A673 (cell line): Measurements from ENCODE around the gene GREB1L. TPM values are rescaled to one million over a fixed set of nuclear protein-coding genes. Genes with fewer than 3 reads are reported as not detected.

ENCODE experiments used
- BruUV-seq: library from RNA; stranded (reverse); fragments of 400-500 nt; replicated peaks from 2 replicates; lab custom pipeline; 2021; lab: Mats Ljungman, UMichigan
- CTCF ChIA-PET: fragments of 300-600 bp; sonication (Branson Sonifier 250); formaldehyde crosslinking; loops from one replicate; lab custom pipeline; 2022; ENCODE audit warnings: antibody characterized with exemption; lab: Charles Lee
- POLR2A ChIA-PET: fragments of 300-600 bp; sonication (Branson Sonifier 250); formaldehyde crosslinking; loops from one replicate; lab custom pipeline; 2022; ENCODE audit warnings: antibody characterized with exemption; ENCODE audit not compliant: low non-redundant PET; lab: Charles Lee
- DNase-seq: peaks from one replicate; pipeline ENCODE4 v3.0.0-alpha.2; 2015; ENCODE audit warnings: low spot score
- H3K27ac ChIP-seq: fragments of 200-600 bp; sonication (generic); 2 replicates; pipeline ENCODE4 v1.5.1; 2016; ENCODE audit warnings: mixed run types, low read depth, mild to moderate bottlenecking, mixed read lengths, antibody characterized with exemption, low read length; ENCODE audit not compliant: poor library complexity, severe bottlenecking
- H3K27me3 ChIP-seq: fragments of 200-600 bp; sonication (generic); replicated peaks from 2 replicates; pipeline ENCODE4 v1.6.1; 2017; ENCODE audit warnings: mixed run types, low read depth, mild to moderate bottlenecking, mixed read lengths, antibody characterized with exemption, low read length; ENCODE audit not compliant: insufficient read depth, poor library complexity
- H3K36me3 ChIP-seq: fragments of 200-600 bp; sonication (generic); 2 replicates; pipeline ENCODE4 v1.6.1; 2016; ENCODE audit warnings: mixed run types, mild to moderate bottlenecking, mixed read lengths, antibody characterized with exemption, low read length; ENCODE audit not compliant: insufficient read depth, poor library complexity, severe bottlenecking
- H3K4me1 ChIP-seq: fragments of 200-600 bp; sonication (generic); 2 replicates; pipeline ENCODE4 v1.6.1; 2017; ENCODE audit warnings: mixed run types, mild to moderate bottlenecking, mixed read lengths, antibody characterized with exemption, low read length; ENCODE audit not compliant: insufficient read depth, poor library complexity, severe bottlenecking
- H3K4me3 ChIP-seq: fragments of 200-600 bp; sonication (generic); 2 replicates; pipeline ENCODE4 v1.5.1; 2016; ENCODE audit warnings: low read depth, mixed run types, mild to moderate bottlenecking, mixed read lengths, low read length; ENCODE audit not compliant: poor library complexity, severe bottlenecking
- H3K9me3 ChIP-seq: fragments of 200-600 bp; sonication (generic); 2 replicates; pipeline ENCODE4 v1.6.1; 2016; ENCODE audit warnings: mixed run types, low read depth, mild to moderate bottlenecking, mixed read lengths, antibody characterized with exemption, low read length; ENCODE audit not compliant: poor library complexity, severe bottlenecking
- EZH2 ChIP-seq: fragments of 200-600 bp; sonication (generic); IDR thresholded peaks from 2 replicates; pipeline ENCODE4 v1.6.1; 2017; ENCODE audit warnings: borderline replicate concordance, low read depth, mild to moderate bottlenecking, mixed read lengths, antibody characterized with exemption, low read length; ENCODE audit not compliant: poor library complexity, severe bottlenecking
- intact Hi-C: fragments of 100-400 bp; cut with micrococcal nuclease; formaldehyde crosslinking; loops from one replicate; pipeline ENCODE4 v1.10.0; 2022; ENCODE audit not compliant: unreplicated experiment
- total RNA-seq: library from RNA; stranded (reverse); gene quantifications from 2 replicates; pipeline ENCODE4 v1.2.3, GENCODE V29; 2021
- TF ChIP-seq, protein P1 (sequence below): fragments of 300-800, 200-600 bp; sonication (generic); conservative IDR thresholded peaks from 2 replicates; pipeline ENCODE4 v1.5.1; 2017; ENCODE audit warnings: low read depth, mild to moderate bottlenecking, antibody characterized with exemption, low read length, moderate library complexity, mixed read lengths

Gene GREB1L
- total RNA-seq, 1 experiment from 2014 or later: 0.04 TPM

DNA sequence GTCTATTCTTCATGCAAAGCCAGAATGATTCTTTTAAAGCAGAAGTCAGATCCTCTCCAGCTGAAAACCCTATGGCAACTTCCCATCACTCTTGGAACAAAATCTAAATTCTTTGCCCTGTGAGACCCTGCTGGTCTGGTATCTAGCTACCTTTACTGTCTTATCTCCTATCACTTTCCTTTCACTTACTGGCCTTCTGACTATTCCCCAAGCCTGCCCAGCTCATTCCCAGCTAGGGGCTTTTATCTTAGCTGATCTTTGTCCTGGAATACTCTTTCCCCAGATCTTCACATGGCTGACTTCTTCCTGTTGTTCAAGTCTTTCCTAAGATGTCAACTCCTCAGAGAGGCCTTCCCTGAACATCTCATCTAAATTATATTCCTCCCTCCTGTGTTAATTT, 63.6 kb downstream of the GREB1L start:
- TF ChIP-seq, protein P1, sequence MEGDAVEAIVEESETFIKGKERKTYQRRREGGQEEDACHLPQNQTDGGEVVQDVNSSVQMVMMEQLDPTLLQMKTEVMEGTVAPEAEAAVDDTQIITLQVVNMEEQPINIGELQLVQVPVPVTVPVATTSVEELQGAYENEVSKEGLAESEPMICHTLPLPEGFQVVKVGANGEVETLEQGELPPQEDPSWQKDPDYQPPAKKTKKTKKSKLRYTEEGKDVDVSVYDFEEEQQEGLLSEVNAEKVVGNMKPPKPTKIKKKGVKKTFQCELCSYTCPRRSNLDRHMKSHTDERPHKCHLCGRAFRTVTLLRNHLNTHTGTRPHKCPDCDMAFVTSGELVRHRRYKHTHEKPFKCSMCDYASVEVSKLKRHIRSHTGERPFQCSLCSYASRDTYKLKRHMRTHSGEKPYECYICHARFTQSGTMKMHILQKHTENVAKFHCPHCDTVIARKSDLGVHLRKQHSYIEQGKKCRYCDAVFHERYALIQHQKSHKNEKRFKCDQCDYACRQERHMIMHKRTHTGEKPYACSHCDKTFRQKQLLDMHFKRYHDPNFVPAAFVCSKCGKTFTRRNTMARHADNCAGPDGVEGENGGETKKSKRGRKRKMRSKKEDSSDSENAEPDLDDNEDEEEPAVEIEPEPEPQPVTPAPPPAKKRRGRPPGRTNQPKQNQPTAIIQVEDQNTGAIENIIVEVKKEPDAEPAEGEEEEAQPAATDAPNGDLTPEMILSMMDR: no peak
- TF ChIP-seq EZH2: no peak
- Histone ChIP-seq H3K27me3 (peaks cover 21% of the 10 kb centered on the region), H3K4me3 (no peak overlapping the region), H3K4me1 (no peaks in the 10 kb centered on the region), H3K9me3 (no peaks in the 10 kb centered on the region), H3K27ac (no peak overlapping the region), H3K36me3 (no peaks in the 10 kb centered on the region)
- ChIA-PET CTCF (no interaction called here), POLR2A (no interaction called here)
- no TSS peak for BruUV-seq
- intact Hi-C loops: no loop called here
- DNase-seq: no peak

DNA sequence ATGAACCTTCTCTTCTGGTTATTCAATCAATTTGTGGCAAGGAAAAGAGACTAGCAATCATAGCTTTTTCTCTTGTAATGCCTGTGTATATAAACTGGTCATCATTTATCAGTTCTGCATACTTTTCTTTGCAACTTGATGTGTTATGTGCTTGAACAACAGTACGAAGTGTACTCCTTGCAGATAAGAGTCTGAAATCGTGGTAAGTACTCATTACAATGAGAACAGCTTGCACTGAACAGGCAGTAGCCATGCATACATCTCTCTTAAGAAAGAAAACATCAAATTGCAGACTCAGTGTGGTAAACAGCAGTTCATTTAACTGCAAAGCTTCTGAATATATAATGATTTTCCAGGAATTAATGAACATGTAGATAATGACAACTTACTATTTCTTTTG, 64.3 kb downstream of the GREB1L start:
- BruUV-seq: no TSS peak
- H3K27me3 ChIP-seq: peaks cover 14% of the 10 kb centered on the region
- DNase-seq: no peak
- H3K4me1 ChIP-seq: no peaks in the 10 kb centered on the region
- intact Hi-C loops: no loop called here
- H3K4me3 ChIP-seq: no peak overlapping the region
- no peaks in the 10 kb centered on the region for H3K36me3 ChIP-seq
- ChIA-PET POLR2A (no interaction called here), CTCF (no interaction called here)
- TF ChIP-seq, protein P1: no peak
- TF ChIP-seq EZH2: no peak
- no peaks in the 10 kb centered on the region for H3K9me3 ChIP-seq
- no peak overlapping the region for H3K27ac ChIP-seq

DNA sequence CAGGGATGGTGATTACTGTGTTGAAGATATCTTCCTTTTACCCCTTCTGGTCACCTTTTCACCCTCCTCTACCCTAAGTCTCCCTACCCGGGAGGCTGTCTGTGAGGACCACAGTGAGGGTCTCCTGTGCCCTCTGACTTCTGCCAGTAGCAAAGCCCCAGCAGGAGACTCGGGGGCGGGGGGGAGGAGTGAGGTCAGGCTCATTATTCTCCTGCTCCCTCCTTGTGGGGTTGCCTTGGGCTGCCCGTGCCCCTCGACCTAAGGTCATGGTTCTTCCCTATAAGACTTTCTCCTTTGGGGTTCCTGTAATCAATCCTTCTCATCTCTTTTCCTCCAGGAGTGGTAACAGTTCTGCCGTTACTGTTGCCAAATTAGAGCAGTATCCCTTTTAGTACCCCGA, 65.5 kb downstream of the GREB1L start:
- DNase-seq: no peak
- no peak for TF ChIP-seq EZH2
- TF ChIP-seq, protein P1: no peak
- H3K4me3 ChIP-seq: no peak overlapping the region
- H3K4me1 ChIP-seq: no peaks in the 10 kb centered on the region
- POLR2A ChIA-PET: no interaction called here
- intact Hi-C loops: no loop called here
- no peaks in the 10 kb centered on the region for H3K36me3 ChIP-seq
- H3K9me3 ChIP-seq: no peaks in the 10 kb centered on the region
- H3K27me3 ChIP-seq: peaks cover 6% of the 10 kb centered on the region
- no TSS peak for BruUV-seq
- no peak overlapping the region for H3K27ac ChIP-seq
- CTCF ChIA-PET: no interaction called here
